NCI-H1092 (cell line): ENCODE results near the gene RALGAPA1.
"Not testable (repeated sequence)": the region's sequence is repeated elsewhere in the genome, so short reads cannot be mapped to it uniquely, and the experiment has no call there.

Experiments used
- DNase-seq: peaks from one replicate; lab custom pipeline; 2025; lab: John Stamatoyannopoulos, UW

Gene RALGAPA1

DNA sequence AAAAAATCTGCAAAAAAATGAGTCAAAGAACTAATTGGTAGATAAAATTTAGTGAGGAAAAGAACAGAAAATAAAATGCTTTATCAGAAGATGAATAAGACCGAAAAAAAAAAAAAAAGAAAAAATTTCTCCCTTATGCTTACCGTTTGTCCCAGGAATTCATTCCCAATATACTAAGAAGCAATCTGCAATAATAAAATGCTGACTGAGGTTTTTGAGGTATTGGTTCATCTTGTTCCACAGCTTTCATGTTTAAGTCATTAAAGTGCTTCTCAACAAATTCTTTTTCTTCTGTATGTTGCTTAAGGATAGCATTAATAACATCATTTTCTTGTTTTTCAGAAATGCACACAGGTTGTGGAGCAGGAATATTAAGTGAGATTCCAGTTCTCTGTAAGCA is 182.1 kb downstream of the RALGAPA1 start:
- DNase-seq = not testable (repeated sequence)

DNA sequence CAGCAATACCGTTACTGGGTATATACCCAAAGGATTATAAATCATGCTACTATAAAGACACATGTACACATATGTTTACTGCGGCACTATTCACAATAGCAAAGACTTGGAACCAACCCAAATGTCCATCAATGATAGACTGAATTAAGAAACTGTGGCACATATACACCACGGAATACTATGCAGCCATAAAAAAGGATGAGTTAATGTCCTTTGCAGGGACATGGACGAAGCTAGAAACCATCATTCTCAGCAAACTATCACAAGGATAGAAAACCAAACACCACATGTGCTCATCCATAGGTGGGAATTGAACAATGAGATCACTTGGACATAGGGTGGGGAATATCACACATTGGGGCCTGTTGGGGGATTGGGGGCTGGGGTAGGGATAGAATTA is 187.1 kb downstream of the RALGAPA1 start:
- not testable (repeated sequence) for DNase-seq

DNA sequence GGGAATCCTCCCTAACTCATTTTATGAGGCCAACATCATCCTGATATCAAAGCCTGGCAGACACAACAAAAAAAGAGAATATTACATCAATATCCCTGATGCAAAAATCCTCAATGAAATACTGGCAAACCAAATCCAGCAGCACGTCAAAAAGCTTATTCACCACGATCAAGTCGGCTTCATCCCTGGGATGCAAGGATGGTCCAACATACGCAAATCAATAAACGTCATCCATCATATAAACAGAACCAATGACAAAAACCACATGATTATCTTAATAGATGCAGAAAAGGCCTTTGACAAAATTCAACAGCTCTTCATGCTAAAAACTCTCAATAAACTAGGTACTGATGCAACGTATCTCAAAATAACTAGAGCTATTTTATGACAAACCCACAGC is 189.1 kb downstream of the RALGAPA1 start:
- DNase-seq = not testable (repeated sequence)

GRCh38 chr14:35619461-35619860 is 189.6 kb downstream of the RALGAPA1 start:
- DNase-seq = not testable (repeated sequence)

- DNase-seq = no peak
These were observed 191.6 kb downstream of the RALGAPA1 start for GRCh38 chr14:35617500-35617899.

- DNase-seq = no peak
These were observed 201.7 kb downstream of the RALGAPA1 start for GRCh38 chr14:35607380-35607779.

GRCh38 chr14:35600253-35600652 is 208.8 kb downstream of the RALGAPA1 start:
- no peak for DNase-seq

DNA sequence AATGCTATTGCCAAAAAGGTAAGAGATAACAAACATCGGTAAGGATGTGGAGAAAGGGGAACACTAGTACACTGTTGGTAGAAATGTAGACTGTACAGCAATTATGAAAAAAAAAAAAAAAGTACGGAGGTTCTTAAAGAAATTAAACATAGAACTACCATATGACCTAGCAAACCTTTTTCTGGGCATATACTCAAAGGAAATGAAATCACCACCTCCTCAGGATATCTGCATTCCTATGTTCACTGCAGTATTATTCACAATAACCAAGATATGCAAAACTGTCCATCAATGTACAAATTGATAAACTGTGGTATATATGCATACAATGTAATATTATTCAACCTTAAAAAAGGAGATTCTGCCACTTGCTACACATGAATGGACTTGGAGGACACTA is 214.5 kb downstream of the RALGAPA1 start:
- no peak for DNase-seq

GRCh38 chr14:35587373-35587772 is 221.7 kb downstream of the RALGAPA1 start:
- DNase-seq = not testable (repeated sequence)

DNA sequence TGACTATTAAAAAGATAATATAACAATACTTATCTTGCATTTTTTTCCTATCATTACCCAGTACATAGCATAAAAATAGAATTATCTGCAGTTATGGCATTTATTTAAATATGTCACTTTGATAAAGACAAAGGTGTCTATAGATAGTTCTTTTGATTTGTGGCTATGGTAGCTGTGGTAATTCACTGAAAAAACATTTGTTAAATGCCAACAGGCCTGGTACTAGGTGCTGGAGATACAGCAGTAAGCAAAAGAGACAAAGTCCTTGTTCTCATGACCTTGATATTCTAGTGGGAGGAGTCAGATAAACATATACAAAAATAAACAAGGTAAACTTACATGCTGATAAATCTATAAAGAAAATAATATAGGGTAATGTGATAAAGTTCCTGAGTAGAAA is 230.5 kb downstream of the RALGAPA1 start:
- DNase-seq = no peak

- DNase-seq = no peak
These were observed 231.0 kb downstream of the RALGAPA1 start for GRCh38 chr14:35578135-35578534.

- no peak for DNase-seq
These were observed 232.2 kb downstream of the RALGAPA1 start for GRCh38 chr14:35576856-35577255.

DNA sequence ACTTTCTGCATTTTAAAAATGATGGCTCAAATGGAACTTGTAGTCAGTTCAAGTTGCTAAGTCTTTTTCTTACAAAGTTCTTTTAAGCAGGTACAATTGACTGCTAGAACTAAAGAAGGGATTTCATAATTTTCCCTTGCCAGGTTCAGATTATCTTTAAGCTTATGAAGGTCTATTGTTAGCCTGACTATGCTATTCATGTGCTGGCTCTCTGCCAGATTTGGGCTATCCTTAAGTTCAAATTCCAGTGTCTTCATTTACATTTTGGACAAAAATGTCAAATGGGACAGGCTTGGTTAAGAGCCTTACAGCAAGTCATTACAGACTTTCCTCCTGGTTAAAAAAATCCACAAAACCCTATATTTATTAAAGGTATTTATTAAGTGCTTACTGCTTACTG is 232.8 kb downstream of the RALGAPA1 start:
- DNase-seq = no peak

DNA sequence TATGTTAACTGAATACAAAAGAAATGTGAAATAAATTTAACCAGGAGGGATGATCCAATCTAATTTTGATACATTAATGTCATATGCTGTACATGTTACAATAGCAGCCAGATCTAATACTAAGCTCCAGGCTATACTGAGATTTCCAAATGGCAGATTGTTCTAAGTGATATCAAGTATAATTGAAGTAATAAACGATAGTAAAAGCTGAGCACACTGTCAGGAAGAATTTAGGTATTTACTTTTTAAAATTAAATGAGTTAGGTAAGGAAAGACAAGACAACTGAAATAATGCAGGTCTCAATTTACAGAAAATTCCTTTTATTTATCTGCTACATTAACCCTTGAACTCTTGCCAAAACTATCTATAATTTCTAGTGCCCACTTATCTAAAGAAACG is 235.2 kb downstream of the RALGAPA1 start:
- no peak for DNase-seq

DNA sequence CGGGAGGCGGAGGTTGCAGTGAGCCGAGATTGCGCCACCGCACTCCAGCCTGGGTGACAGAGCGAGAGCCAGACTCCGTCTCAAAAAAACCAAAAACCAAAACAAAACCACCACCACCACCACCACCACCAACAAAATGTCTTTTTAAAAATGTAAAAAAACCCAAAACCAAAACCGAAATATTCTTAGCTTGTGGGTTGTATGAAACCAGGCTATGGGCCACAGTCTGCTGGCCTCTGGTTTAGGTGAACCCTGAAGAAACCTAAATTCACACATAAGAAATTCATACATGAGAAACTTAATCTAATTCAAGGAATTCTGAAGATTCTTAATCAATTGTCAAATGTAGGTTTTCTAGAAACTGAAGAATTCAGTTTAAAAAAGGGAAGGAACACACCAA is 237.5 kb downstream of the RALGAPA1 start:
- no peak for DNase-seq

DNA sequence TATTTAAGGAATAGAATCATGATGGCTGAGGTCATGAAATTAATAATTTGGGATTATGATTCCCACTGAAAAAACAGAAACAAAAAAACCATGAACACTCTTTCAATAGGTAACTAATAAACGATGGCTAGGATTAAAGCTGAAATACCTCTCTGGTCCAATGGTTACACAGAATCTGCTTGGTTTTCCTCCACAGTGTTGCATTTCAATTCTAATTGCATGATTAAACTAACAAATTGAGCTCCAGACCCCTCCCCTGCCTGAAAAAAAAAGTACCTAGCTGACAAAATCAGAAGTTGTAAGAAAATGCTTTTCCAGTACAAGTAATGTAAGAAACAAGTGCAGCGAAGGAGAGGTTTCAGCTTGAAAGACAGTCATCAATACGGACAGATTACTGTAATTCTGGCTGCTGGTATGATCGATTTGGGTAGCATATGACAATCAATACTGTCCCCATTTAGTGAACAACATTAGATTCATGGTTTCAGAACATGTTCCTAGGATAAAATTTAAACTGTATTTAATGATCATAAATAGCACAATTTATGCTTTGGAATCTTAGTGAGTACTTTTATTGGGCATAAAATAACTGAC is 243.1 kb downstream of the RALGAPA1 start:
- DNase-seq = no peak

- DNase-seq = peak; percentile 10
These were observed 250.4 kb downstream of the RALGAPA1 start for GRCh38 chr14:35558680-35559079.

DNA sequence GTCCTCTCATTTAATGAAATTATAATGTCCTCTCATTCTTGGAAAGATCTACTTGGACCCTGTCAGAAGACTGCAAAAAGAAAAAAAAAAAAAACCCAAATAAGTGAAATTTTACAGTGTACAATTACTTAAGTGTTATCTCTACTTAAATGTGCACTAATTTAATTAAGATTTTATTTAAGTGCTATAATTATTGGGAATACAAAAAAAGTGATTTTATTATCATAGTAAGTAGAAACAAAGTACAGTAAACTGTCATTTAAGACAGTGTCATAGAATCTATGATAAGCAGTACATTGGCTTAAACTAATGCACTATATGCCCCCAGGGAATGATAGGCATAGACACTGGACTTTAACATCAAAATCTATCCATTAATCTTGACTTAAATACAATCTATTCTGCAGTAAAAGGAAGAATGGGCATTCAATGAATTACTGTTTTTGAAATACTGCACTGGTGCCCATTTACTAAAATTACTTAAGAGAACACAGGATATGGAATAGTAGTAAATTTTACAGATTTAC is 251.8 kb downstream of the RALGAPA1 start:
- DNase-seq = no peak

DNA sequence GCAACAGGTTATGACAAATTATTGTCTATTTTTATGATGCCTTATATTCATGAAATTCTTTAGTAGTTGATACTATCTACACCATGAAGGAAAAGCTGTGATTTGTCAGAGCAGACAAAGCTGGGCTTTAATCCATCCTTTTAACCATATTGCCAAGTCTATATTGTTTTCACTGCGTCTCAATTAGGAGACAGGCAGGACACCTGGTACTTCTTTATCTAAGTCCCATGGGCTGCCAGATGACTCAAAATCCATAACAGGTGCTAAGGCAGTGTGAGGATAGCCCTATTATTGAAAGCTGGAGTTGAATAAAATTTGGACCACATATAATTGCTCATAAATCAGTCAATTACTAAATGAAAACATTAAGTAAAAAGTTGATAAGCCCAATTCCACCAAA is 252.5 kb downstream of the RALGAPA1 start:
- peak; percentile 35 for DNase-seq

DNA sequence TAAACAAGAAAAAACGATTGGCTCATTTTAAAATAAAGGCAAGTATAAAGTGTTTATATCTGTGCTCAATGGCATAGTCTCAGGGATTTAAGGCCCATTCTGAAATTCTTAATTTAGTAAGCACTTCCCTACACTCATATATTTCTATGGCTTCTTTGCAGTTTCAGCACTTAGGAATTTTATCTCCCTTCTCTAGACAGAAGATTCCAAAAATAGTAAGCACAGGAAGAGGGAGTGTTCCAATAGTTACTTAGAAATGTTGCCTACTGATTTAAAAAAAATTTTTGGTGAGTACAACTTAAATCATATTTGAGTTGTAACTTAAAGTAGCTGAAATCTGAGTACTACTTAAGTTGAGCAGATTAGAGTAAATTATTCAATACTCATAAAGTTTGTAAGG is 255.3 kb downstream of the RALGAPA1 start:
- DNase-seq = no peak

DNA sequence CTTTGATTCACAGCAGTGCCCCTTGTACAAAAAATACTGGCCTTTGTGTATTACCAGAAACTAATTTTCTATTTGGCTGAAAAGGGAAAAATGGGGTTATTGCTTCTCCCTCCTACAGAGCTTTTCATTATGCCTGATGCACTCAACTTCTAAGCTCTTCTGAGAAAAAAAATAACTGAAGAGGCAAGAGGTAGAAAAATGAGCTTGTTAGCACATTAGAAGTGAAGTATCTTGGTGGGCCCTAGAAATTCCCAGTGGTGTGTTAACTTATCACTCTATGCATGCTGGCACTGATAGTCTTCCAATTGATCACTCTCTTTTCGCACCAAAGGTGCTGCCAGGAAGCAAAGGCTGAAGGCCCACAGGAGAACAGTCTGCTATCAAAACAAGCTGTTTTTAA is 258.0 kb downstream of the RALGAPA1 start:
- no peak for DNase-seq

GRCh38 chr14:35549551-35549950 is 259.5 kb downstream of the RALGAPA1 start:
- no peak for DNase-seq

GRCh38 chr14:35543006-35543405 is 266.1 kb downstream of the RALGAPA1 start:
- DNase-seq = no peak

DNA sequence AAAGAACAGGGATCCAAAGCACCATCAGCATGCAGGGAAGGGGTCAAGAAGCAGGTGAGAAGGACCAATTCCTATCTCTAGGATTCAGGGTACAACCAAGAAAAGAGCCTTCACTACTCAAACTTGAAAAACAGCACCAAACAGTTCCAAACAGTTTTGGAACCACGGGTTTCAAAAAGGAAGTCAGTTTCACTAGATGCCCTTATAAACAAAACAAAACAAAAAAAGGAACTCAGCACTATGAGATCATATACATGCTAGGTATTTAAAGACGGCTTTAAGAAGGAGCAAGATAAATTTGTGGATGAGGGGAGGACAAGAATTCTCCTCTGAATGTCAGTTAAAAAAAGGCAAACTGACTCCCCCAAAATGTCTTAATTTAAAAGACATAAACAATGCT is 269.1 kb downstream of the RALGAPA1 start:
- DNase-seq = no peak
